ENCODE results near the gene RACK1. TPM values are rescaled to one million over a fixed set of nuclear protein-coding genes. Genes with fewer than 3 reads are reported as not detected.

The RACK1 gene
- total and polyA plus RNA-seq, 2 of the 13 experiments (the other 11 are each of a cell fraction or from before 2014, with no cell fraction given): 2,514 to 6,141 TPM

DNA sequence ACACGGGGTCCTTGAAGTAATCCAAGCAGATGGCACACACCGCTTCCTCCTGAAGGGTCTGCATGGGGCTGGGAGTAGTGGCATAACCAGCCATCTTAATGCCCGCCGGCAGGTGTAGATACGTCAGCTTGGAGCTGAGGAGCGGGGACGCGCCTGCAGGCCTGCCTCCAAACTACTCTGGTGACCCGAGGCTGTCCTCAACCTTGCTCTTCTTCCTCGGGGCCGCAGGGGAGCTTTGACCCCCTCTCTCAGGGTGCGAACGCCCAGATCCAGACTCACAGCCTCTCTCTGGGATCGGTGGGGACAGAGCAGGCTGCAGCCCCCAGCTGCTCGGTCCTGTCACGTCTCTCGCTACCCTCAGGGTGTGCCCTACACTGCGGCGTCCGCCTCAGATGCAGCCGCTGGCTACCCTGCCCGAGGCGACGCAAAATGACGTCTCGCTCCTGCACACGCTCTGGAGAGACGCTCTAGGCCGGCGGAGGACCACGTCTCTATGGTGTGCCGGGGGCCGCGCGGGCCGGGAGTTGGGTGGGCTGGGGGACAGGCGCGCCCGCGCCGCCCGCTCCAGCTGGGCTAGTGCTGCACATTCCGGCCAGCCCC lies 17.1 kb upstream of the RACK1 start, which contains the start of gene TRIM52 (continued):
- TF ChIP-seq, protein P1, sequence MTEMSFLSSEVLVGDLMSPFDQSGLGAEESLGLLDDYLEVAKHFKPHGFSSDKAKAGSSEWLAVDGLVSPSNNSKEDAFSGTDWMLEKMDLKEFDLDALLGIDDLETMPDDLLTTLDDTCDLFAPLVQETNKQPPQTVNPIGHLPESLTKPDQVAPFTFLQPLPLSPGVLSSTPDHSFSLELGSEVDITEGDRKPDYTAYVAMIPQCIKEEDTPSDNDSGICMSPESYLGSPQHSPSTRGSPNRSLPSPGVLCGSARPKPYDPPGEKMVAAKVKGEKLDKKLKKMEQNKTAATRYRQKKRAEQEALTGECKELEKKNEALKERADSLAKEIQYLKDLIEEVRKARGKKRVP (CRISPR knock-in tag; IDR thresholded peaks at IDR 0.05): 0 out of 4 replicates have a peak, but pooled peaks of 1 of the 2 experiments have one; percentile 6
- TF ChIP-seq SPEN (CRISPR knock-in tag; IDR thresholded peaks at IDR 0.05; ENCODE audit: low read depth) (peak; percentile 93), ZSCAN22 (CRISPR knock-in tag; IDR thresholded peaks at IDR 0.05) (no peak), ZNF263 (CRISPR knock-in tag; IDR thresholded peaks at IDR 0.05) (peak; percentile 6; the same call in 1 of the 2 replicates), HES4 (CRISPR knock-in tag; IDR thresholded peaks at IDR 0.05; ENCODE audit: borderline replicate concordance) (peak; percentile 9; the same call in 1 of the 2 replicates), HDAC1 (CRISPR knock-in tag; IDR thresholded peaks at IDR 0.05) (peak; percentile 96), ZNF24 (IDR thresholded peaks at IDR 0.05) (0 out of 2 replicates have a peak, but pooled peaks have one; percentile 8), NFATC3 (CRISPR knock-in tag; IDR thresholded peaks at IDR 0.05) (no peak; the same call in 1 of the 2 replicates), MED1 (CRISPR knock-in tag; IDR thresholded peaks at IDR 0.05) (peak; percentile 78), RXRB (CRISPR knock-in tag; IDR thresholded peaks at IDR 0.05; ENCODE audit: borderline replicate concordance) (peak; percentile 64)
- TF ChIP-seq, protein P2, sequence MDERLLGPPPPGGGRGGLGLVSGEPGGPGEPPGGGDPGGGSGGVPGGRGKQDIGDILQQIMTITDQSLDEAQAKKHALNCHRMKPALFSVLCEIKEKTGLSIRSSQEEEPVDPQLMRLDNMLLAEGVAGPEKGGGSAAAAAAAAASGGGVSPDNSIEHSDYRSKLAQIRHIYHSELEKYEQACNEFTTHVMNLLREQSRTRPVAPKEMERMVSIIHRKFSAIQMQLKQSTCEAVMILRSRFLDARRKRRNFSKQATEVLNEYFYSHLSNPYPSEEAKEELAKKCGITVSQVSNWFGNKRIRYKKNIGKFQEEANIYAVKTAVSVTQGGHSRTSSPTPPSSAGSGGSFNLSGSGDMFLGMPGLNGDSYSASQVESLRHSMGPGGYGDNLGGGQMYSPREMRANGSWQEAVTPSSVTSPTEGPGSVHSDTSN (CRISPR knock-in tag; IDR thresholded peaks at IDR 0.05): no peak
- TF ChIP-seq, protein P3, sequence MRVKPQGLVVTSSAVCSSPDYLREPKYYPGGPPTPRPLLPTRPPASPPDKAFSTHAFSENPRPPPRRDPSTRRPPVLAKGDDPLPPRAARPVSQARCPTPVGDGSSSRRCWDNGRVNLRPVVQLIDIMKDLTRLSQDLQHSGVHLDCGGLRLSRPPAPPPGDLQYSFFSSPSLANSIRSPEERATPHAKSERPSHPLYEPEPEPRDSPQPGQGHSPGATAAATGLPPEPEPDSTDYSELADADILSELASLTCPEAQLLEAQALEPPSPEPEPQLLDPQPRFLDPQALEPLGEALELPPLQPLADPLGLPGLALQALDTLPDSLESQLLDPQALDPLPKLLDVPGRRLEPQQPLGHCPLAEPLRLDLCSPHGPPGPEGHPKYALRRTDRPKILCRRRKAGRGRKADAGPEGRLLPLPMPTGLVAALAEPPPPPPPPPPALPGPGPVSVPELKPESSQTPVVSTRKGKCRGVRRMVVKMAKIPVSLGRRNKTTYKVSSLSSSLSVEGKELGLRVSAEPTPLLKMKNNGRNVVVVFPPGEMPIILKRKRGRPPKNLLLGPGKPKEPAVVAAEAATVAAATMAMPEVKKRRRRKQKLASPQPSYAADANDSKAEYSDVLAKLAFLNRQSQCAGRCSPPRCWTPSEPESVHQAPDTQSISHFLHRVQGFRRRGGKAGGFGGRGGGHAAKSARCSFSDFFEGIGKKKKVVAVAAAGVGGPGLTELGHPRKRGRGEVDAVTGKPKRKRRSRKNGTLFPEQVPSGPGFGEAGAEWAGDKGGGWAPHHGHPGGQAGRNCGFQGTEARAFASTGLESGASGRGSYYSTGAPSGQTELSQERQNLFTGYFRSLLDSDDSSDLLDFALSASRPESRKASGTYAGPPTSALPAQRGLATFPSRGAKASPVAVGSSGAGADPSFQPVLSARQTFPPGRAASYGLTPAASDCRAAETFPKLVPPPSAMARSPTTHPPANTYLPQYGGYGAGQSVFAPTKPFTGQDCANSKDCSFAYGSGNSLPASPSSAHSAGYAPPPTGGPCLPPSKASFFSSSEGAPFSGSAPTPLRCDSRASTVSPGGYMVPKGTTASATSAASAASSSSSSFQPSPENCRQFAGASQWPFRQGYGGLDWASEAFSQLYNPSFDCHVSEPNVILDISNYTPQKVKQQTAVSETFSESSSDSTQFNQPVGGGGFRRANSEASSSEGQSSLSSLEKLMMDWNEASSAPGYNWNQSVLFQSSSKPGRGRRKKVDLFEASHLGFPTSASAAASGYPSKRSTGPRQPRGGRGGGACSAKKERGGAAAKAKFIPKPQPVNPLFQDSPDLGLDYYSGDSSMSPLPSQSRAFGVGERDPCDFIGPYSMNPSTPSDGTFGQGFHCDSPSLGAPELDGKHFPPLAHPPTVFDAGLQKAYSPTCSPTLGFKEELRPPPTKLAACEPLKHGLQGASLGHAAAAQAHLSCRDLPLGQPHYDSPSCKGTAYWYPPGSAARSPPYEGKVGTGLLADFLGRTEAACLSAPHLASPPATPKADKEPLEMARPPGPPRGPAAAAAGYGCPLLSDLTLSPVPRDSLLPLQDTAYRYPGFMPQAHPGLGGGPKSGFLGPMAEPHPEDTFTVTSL (CRISPR knock-in tag; IDR thresholded peaks at IDR 0.05; ENCODE audit: borderline replicate concordance): peak; percentile 29; the same call in 1 of the 2 replicates
- TF ChIP-seq, protein P4, sequence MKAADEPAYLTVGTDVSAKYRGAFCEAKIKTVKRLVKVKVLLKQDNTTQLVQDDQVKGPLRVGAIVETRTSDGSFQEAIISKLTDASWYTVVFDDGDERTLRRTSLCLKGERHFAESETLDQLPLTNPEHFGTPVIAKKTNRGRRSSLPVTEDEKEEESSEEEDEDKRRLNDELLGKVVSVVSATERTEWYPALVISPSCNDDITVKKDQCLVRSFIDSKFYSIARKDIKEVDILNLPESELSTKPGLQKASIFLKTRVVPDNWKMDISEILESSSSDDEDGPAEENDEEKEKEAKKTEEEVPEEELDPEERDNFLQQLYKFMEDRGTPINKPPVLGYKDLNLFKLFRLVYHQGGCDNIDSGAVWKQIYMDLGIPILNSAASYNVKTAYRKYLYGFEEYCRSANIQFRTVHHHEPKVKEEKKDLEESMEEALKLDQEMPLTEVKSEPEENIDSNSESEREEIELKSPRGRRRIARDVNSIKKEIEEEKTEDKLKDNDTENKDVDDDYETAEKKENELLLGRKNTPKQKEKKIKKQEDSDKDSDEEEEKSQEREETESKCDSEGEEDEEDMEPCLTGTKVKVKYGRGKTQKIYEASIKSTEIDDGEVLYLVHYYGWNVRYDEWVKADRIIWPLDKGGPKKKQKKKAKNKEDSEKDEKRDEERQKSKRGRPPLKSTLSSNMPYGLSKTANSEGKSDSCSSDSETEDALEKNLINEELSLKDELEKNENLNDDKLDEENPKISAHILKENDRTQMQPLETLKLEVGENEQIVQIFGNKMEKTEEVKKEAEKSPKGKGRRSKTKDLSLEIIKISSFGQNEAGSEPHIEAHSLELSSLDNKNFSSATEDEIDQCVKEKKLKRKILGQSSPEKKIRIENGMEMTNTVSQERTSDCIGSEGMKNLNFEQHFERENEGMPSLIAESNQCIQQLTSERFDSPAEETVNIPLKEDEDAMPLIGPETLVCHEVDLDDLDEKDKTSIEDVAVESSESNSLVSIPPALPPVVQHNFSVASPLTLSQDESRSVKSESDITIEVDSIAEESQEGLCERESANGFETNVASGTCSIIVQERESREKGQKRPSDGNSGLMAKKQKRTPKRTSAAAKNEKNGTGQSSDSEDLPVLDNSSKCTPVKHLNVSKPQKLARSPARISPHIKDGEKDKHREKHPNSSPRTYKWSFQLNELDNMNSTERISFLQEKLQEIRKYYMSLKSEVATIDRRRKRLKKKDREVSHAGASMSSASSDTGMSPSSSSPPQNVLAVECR (CRISPR knock-in tag; IDR thresholded peaks at IDR 0.05; ENCODE audit: borderline replicate concordance): peak; percentile 93
- TF ChIP-seq, protein P5, sequence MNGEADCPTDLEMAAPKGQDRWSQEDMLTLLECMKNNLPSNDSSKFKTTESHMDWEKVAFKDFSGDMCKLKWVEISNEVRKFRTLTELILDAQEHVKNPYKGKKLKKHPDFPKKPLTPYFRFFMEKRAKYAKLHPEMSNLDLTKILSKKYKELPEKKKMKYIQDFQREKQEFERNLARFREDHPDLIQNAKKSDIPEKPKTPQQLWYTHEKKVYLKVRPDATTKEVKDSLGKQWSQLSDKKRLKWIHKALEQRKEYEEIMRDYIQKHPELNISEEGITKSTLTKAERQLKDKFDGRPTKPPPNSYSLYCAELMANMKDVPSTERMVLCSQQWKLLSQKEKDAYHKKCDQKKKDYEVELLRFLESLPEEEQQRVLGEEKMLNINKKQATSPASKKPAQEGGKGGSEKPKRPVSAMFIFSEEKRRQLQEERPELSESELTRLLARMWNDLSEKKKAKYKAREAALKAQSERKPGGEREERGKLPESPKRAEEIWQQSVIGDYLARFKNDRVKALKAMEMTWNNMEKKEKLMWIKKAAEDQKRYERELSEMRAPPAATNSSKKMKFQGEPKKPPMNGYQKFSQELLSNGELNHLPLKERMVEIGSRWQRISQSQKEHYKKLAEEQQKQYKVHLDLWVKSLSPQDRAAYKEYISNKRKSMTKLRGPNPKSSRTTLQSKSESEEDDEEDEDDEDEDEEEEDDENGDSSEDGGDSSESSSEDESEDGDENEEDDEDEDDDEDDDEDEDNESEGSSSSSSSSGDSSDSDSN (CRISPR knock-in tag; IDR thresholded peaks at IDR 0.05): peak; percentile 87; the same call in 1 of the 2 replicates

Measured in HepG2 (cell line).